22Rv1 (cell line): ENCODE measurements around the gene ACE.

ENCODE experiments used
- ZFX ChIP-seq: fragments of 450-650 bp; IDR thresholded peaks from 2 replicates; pipeline ENCODE4 v1.6.1; 2017; ENCODE audit warnings: antibody characterized with exemption, borderline replicate concordance
- TF ChIP-seq, protein P1 (sequence below): fragments of 450-650 bp; IDR thresholded peaks from 2 replicates; pipeline ENCODE4 v1.5.1; 2017; ENCODE audit warnings: mild to moderate bottlenecking

GRCh38 chr17:63480192-63480784 lies 3.4 kb downstream of the ACE start:
- TF ChIP-seq, protein P1, sequence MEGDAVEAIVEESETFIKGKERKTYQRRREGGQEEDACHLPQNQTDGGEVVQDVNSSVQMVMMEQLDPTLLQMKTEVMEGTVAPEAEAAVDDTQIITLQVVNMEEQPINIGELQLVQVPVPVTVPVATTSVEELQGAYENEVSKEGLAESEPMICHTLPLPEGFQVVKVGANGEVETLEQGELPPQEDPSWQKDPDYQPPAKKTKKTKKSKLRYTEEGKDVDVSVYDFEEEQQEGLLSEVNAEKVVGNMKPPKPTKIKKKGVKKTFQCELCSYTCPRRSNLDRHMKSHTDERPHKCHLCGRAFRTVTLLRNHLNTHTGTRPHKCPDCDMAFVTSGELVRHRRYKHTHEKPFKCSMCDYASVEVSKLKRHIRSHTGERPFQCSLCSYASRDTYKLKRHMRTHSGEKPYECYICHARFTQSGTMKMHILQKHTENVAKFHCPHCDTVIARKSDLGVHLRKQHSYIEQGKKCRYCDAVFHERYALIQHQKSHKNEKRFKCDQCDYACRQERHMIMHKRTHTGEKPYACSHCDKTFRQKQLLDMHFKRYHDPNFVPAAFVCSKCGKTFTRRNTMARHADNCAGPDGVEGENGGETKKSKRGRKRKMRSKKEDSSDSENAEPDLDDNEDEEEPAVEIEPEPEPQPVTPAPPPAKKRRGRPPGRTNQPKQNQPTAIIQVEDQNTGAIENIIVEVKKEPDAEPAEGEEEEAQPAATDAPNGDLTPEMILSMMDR: no peak
- no peak for TF ChIP-seq ZFX
